Fibroblast of skin of scalp (primary cell): ENCODE data around the gene SEC14L1. TPM values are rescaled to one million over a fixed set of nuclear protein-coding genes. Genes with fewer than 3 reads are reported as not detected.
"Not testable (repeated sequence)": the region's sequence is repeated elsewhere in the genome, so short reads cannot be mapped to it uniquely, and the experiment has no call there.

Experiments
- DNase-seq: peaks from one replicate; pipeline ENCODE4 v3.0.0-alpha.2; 2013
- polyA plus RNA-seq, 2 experiments: library from polyadenylated mRNA; unstranded; fragments of 120-200 nt; gene quantifications; one replicate each; pipeline ENCODE4 v1.2.1, GENCODE V29; 2013; ENCODE audit not compliant: insufficient read length in 2 of 2

SEC14L1 gene
- polyA plus RNA-seq (2013, experiment 1 of 2; ENCODE audit: insufficient read length): 57.3 TPM
- polyA plus RNA-seq (2013, experiment 2 of 2; ENCODE audit: insufficient read length): 53.7 TPM

DNA sequence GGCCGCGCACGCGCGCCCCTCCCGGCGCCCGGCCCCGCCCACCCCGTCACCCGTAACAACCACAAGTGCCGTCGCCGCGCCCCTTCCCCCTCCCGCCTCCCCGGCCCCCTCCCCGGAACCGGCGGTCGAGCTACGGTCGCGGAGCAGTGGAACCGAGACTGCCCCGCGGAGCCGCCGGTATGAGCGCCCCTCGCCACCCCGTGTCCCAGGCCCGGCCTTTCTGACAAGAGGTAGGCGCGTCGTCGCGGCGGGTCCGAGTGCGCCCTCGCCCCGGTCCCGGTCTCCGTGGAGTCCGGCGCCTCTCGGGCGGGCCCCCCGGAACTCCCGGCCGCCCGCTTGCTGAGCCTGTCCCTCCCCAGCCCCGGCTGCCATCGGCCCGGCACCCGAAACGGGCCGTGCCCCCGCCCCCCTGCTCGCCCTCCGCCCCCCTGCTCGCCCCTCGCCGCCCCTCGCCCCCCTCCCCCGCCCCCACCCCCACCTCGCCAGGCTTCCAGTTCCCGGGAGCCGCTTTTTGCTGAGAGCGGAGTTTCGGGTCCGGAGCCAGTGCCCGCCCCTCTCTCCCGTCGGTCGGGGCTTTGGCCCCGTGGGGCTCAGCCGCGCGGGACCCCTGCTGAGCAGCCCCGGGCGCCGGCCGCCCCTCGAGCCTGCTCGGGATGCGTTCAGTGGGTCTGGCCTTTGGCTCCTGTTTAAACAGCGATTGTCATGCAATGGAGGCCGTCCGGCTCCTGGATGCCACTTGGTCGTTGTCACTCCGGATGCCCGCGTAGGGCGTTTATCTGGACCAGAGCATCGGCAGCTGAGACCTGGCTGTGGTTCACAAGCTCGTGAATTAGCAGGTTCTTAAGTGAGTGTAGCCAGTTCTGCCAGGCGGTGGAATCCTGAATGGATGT lies at the start of gene SEC14L1:
TSS of gene SEC14L1 (plus strand) at position 92 of the 890 bp plus-strand sequence. CDS start 2,628 bp downstream, outside the sequence.
- no peak for DNase-seq

DNA sequence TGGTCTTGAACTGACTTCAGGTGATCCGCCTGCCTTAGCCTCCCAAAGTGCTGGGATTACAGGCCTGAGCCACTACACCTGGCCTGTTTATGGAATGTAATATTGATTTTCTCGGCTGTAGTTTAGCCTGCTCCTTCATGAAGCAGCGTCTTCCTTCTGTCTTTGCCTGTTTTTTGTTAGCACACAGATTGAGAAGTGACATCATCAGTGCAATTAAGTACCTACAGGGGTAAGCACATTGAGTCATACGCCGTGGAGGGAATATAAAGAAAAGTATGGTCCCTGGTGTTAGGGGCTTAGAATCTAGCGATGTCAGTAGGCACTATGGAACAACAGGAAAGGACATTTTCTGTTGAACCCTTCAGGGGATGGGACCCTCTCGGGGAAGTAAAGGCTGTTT lies 48.7 kb upstream of the SEC14L1 start:
- no peak for DNase-seq

GRCh38 chr17:77095461-77095860 lies 45.3 kb upstream of the SEC14L1 start:
- DNase-seq: no peak

DNA sequence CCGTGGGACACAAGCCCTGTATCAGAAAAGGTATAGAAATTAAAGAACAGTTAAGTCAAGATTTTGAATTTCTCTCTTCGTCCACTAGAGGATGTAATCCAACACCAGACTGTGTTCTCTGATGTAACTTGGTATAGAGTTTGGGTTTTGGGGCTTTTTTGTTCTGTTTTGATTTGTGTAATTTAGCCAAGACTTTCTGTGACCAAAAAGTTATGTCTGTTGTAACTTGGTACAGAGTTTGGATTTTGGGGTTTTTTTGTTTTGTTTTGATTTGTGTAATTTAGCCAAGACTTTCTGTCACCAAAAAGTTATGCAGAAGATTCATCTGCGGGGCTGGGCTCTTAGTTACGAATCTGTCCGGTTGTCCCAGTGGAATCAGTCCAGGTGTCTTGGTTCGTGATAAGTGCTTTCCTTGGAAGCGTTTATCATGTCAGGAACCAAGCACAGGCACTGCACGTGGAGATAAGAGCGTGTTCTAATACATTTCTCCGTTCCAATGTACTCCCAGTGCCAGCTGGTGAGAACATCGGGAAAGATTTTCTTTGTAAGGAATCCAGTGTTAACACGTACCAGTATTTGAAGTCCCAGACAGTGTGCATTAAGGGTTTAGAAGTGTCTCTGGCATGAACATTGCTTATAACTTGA lies 44.1 kb upstream of the SEC14L1 start:
- DNase-seq: peak; percentile 61

GRCh38 chr17:77097631-77098180 lies 43.1 kb upstream of the SEC14L1 start:
- DNase-seq: no peak

- peak; percentile 50 for DNase-seq
Observed at GRCh38 chr17:77098884-77099545, 41.8 kb upstream of the SEC14L1 start.

- no peak for DNase-seq
Observed at GRCh38 chr17:77099997-77100396, 40.8 kb upstream of the SEC14L1 start.

DNA sequence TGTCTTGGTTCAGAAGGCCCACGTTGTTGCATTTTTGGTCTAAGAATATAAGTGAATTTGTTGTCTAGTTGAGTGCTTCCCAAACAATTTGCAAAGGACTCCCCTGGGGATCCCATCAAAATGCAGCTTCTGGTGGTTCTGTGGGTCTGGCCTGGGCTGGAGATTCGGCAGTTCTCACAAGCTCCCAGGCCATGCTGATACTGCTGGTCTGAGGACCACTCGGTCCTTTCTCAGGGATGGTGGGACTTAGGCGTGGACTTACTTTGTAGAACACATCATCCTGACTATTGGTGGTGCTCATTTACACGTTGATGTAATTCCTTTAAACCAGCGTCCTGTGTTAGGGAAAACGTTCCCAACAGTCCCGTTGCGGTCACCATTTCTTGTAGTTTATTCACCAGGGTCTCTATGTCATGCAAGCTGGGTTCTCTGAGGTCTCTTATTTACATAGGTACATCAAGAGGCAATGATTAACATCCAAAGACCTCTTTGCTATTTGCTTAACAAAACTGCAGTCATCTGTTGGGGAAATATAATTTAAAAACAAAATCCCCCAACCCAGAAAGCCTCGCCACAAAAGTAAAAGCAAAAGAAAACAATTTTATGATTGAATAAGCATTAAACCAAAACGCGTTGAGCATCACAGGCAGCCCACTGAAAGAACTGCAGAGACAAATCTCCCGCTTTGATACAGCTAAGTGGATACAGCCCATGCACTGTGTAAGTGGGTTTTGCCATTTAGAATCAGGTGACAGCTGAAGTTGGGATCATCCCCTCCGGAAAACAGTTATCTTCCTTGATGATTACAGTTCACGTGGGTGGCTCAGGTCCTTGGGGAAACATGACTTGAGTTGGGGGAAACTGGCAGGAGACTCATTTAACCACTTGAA lies 39.0 kb upstream of the SEC14L1 start:
- DNase-seq: no peak

DNA sequence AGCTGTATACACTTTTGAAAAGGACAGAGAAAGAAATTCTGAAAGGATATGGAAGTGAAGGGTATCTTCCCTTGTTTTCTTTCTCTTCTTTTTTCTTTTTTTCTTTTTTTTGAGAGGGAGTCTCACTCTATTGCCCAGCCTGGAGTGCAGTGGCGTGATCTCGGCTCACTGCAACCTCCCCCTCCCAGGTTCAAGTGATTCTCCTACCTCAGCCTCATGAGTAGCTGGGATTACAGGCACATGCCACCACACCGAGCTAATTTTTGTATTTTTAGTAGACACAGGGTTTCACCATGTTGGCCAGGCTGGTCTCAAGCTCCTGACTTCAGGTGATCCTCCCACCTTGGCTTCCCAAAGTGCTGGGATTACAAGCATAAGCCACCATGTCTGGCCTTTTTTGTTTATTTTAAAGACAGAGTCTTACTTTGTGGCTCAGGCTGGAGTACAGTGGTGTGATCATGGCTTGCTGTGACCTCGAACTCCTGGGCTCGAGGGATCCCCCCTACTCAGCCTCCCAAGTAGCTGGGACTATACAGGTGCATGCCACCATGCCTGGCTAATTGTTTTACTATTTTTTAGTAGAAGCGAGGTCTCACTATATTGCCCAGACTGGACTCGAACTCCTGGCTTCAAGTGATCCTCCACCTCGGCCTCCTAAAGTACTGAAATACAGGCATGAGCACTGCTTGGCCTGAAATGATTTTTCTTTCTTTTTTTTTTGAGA lies 38.2 kb upstream of the SEC14L1 start:
- DNase-seq: not testable (repeated sequence)

GRCh38 chr17:77105706-77106105 lies 35.1 kb upstream of the SEC14L1 start:
- no peak for DNase-seq

DNA sequence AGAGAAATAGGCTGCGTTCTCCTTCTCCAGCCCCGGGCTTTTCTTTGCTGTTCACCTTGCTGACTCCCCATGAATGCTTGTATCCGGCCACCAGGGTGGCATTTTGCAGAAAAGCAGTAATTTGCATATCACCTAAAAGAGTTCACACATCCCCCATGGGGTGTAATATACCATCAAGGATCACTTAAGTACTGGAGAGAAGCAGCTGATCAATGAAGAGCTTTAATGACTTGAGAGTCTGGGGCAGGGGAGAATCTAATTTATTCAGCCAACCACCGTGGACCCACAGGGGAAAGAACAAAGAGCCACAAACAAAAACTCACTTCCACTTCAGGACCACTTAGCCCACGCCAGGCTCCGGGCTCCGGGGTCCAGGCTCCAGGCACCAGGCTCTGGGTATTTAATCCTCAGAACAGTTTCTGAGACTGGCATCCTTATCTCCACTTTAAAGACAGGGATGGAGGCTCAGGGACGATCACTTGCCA lies 33.9 kb upstream of the SEC14L1 start:
- no peak for DNase-seq

- no peak for DNase-seq
Observed at GRCh38 chr17:77107506-77108433, 33.0 kb upstream of the SEC14L1 start.

DNA sequence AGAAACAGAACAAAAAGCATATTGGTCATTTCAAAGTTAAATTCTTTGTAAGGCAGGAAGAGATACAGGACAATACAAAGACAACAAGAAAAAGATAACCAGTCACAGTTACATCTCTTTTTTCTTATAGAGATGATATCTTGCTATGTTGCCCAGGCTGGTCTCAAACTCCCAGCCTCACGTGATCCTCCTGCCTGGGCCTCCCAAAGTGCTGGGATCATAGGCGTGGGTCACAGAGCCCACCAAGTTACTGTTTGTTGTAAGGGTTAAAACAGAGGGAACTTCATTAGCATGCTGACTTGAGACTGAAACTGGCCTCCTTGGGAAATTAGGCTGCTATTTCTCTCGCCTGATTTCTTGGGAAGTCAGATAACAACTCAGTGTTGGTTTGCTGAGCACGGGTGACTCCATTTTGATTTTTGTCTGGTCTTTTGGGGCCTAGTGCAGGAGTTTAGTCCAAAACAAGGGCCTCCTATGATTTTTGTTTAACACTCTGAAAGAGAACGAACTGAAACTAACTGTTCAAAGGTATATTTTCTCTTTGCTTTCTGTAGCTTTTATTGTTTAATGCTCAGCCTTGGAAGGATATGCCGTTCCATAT lies 31.5 kb upstream of the SEC14L1 start:
- DNase-seq: no peak

DNA sequence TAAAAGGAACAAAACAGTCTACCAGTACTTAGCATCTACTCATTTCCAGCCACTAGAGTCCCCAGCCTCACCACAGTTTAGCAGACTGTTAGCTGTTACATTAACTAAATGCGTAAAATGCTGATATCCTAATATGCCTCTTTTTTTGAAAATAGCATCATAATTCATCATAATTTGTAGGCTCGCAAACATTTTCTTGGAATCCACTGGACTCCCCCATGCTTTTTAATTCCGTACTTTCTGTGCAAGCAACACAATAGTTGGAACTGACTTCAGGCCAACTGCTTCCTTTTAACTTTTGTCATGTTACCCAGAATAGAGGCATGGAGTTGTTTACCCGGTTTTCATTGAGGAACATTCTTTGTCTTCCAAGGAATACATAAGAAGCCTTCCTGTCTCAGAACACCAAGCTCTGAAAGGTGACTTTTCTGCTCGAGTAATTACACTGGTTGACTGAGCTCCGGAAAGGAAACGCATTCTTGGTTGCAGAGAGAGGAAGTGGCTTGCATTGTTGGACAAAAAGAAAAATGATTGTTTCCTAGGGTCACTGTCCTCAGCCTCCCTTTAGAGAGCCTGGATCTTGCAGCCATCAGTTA lies 30.9 kb upstream of the SEC14L1 start:
- DNase-seq: no peak

- DNase-seq: not testable (repeated sequence)
Observed at GRCh38 chr17:77111165-77111933, 29.4 kb upstream of the SEC14L1 start.

GRCh38 chr17:77111934-77112296 lies 28.9 kb upstream of the SEC14L1 start:
- no peak for DNase-seq

GRCh38 chr17:77115510-77115909 lies 25.3 kb upstream of the SEC14L1 start:
- DNase-seq: no peak

DNA sequence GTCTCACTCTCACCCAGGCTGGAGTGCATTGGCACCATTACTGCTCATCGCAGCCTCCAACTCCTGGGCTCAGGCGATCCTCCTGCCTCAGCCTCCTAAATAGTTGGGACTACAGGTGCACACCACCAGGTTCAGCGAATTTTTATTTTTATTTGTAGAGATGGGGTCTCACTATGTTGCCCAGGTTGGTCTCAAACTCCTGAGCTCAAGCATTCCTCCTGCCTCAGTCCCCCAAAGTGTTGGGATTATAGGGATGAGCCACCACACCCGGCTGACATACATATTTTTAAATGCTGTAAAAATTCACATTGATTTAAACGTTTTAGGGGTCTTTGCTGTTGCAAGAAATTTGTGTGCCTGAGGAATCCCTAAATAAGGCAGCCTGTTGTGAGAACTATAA lies 24.8 kb upstream of the SEC14L1 start:
- no peak for DNase-seq
